OCI-LY1 (cell line): ENCODE measurements around the gene KIRREL3.

Experiments used
- CTCF ChIP-seq: fragments of 200-600 bp; sonication (generic), shearing (Covaris generic); IDR thresholded peaks from 2 replicates; pipeline ENCODE4 v1.5.1; 2017; ENCODE audit warnings: mild to moderate bottlenecking, antibody characterized with exemption, low read length, moderate library complexity, mixed read lengths
- EZH2 ChIP-seq: fragments of 200-600 bp; sonication (generic), shearing (Covaris generic); IDR thresholded peaks from 2 replicates; pipeline ENCODE4 v1.8.0; 2017; ENCODE audit warnings: borderline replicate concordance, mixed run types, mild to moderate bottlenecking, antibody characterized with exemption, low read length, moderate library complexity, mixed read lengths

DNA sequence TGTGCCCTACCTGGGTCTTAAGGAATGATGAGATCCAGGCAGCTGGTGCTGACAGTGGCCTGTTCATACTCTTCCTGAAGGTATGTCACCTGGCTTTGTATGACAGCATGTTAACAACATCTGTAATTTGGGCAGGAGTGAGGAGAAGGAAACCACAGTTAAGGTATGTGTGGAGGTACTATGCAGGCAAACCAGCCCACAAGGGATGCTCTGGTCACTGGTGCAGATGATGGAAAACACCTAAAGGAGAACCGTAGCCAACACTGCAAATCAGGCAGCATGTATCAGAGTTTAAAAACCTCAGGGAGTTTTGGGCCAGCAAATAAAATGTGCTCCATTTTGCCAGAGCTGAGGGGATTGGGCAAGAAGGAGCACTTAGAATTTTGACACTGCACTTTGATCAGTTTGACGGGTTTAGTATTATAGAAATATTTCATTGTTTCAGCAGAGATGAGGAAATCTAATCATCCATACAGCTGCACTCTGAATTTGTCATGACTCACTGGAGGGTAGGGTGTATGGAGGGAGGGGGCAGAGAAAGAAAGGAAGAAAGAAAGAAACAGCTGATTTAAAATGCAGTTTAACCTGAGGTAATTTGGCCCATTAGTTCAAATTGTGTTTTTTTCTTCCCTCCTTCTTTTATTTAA lies 260.9 kb downstream of the KIRREL3 start:
- no peak for TF ChIP-seq EZH2
- TF ChIP-seq CTCF: no peak
